ENCODE data around the gene SCMH1.

DNA sequence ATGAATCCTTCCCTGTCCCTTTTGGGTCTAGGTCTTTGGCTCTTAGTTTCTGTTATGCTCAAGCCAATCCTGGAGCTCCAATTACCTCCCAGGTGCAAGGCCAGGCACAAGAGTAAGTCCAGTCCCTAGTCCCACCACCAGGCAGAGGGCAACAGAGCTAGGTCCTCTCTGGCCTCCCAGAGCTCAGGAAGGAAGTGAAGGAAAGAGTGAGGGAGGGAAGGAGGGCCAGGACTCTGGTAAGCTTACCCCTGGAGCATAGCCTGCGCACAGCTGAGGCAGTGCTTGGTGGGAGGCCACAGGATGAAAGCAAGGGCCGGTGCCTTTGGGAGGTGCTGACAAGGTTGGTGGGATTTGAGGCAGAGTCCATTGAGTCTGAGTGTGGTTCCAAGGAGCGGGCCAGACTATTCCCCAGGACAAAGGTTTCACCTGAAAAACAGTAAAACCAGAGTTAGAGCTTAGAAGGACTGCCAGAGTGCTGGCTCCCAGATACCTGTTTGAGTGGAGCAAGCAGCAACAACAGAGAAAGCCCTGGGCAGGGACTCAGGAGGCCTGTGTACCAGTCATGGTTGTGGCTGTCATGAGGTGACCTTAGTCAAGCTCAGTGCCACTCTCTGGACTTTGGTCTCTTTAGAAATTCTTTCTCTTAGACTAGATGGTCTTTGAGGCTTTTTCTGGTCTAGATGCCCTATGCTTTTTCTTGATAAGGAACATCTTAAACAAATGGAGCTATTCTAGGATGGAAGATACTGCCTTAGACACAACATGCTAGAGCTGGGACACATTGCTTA lies 204.8 kb downstream of the SCMH1 start:
- TF ChIP-seq GATA3 (IDR thresholded peaks at IDR 0.05; ENCODE audit: low read depth, low read length) = no peak
- TF ChIP-seq GATA2 (IDR thresholded peaks at IDR 0.05; ENCODE audit: low read depth, low read length) = no peak

Measured in SH-SY5Y (cell line).